GM12892 (cell line): ENCODE measurements around the gene STARD10.

Source experiments
- POLR2A ChIP-seq: IDR thresholded peaks from 2 replicates; pipeline ENCODE4 v1.6.1; 2011; ENCODE audit warnings: low read depth, low read length, control low read depth
- TAF1 ChIP-seq: IDR thresholded peaks from 2 replicates; pipeline ENCODE4 v1.6.1; 2011; ENCODE audit warnings: low read depth, mild to moderate bottlenecking, control low read depth, low read length, borderline replicate concordance

- no peak for TF ChIP-seq POLR2A
- TF ChIP-seq TAF1: no peak
These were observed 4.2 kb downstream of the STARD10 start for GRCh38 chr11:72789493-72790131.
